ENCODE measurements around the gene GPR37.

Gene GPR37

DNA sequence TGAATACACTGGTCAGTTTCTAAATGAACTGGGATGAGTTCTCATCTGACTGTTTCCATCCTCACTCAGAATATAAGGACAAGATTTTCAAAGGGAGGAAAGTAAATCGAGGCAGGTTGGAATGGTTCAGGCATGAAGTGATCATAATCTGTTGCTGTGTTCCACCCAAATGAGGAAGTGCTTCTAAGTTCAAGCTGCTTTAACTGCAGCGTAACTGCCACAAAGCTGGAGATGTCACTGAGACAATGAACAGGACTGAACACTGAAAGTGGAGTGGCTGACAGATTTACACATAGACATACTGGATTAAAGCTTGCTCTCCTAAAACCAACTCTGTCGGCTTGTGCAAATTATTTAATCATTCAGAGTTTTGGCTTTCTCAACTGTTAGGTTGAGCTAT, 66.6 kb downstream of the GPR37 start:
- H3K4me3 ChIP-seq (ENCODE audit: low read length), result no peak overlapping the region
- TF ChIP-seq, protein P1, sequence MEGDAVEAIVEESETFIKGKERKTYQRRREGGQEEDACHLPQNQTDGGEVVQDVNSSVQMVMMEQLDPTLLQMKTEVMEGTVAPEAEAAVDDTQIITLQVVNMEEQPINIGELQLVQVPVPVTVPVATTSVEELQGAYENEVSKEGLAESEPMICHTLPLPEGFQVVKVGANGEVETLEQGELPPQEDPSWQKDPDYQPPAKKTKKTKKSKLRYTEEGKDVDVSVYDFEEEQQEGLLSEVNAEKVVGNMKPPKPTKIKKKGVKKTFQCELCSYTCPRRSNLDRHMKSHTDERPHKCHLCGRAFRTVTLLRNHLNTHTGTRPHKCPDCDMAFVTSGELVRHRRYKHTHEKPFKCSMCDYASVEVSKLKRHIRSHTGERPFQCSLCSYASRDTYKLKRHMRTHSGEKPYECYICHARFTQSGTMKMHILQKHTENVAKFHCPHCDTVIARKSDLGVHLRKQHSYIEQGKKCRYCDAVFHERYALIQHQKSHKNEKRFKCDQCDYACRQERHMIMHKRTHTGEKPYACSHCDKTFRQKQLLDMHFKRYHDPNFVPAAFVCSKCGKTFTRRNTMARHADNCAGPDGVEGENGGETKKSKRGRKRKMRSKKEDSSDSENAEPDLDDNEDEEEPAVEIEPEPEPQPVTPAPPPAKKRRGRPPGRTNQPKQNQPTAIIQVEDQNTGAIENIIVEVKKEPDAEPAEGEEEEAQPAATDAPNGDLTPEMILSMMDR (conservative IDR thresholded peaks at IDR 0.05; ENCODE audit: low read depth, low read length), result no peak
- no peak for DNase-seq (ENCODE audit: low read depth)

DNA sequence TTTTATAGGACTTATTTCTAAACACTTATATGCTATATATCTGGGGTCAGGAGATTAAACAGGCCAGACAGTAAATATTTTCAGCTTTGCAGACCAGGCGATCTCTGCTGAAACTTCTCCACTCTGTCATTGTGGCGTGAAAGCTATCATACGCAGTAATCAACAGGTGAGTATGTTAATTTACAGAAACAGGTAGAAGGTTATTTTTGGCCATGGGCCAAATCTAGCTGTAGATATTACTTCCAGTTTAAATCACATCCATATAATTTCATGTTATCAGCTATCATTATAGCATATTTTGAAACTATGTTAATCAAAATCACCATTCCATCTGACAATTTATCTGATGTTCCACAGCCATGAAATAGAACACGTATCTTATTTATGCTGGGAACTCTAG, 67.8 kb downstream of the GPR37 start:
- TF ChIP-seq, protein P1 (conservative IDR thresholded peaks at IDR 0.05; ENCODE audit: low read depth, low read length), result no peak
- DNase-seq (ENCODE audit: low read depth), result no peak

More for the DNA sequence above, 67.8 kb downstream of the GPR37 start:
- H3K4me3 ChIP-seq (ENCODE audit: low read length), result no peak overlapping the region
